Kidney (tissue), 14 donors: ENCODE measurements around the gene SPNS2. TPM values are rescaled to one million over a fixed set of nuclear protein-coding genes. Genes with fewer than 3 reads are reported as not detected.

Experiments used
- DNase-seq, 5 donors: peaks; one replicate each; pipeline ENCODE4 v3.0.0-alpha.2; 2013 to 2020
- FAIRE-seq: peaks from 2 replicates; lab custom pipeline; 2012; peaks lifted over from hg19 to GRCh38; lab: Jason Lieb, UNC
- H3K27ac ChIP-seq, 2 donors: one replicate each; pipeline ENCODE4 v1.7.0; 2013; ENCODE audit warnings: low read depth in 2 of 2, low read length in 2 of 2, inconsistent platforms in 1 of 2
- H3K27me3 ChIP-seq: one replicate; pipeline ENCODE4 v1.7.1; 2013; ENCODE audit warnings: low read length, inconsistent platforms; ENCODE audit not compliant: control insufficient read depth, insufficient read depth
- H3K36me3 ChIP-seq, 3 donors: one replicate each; pipeline versions ENCODE4 v1.7.0 to v1.7.1; 2013; ENCODE audit warnings: low read length in 3 of 3, control low read depth in 1 of 3, inconsistent platforms in 1 of 3; ENCODE audit not compliant: insufficient read depth in 3 of 3, control insufficient read depth in 2 of 3
- H3K4me1 ChIP-seq, 3 donors: one replicate each; pipeline versions ENCODE4 v1.7.0 to v1.7.1; 2013; ENCODE audit warnings: low read length in 3 of 3, inconsistent platforms in 1 of 3, low read depth in 1 of 3; ENCODE audit not compliant: control insufficient read depth in 2 of 3, insufficient read depth in 2 of 3
- H3K4me3 ChIP-seq, 3 donors: one replicate each; pipeline versions ENCODE4 v1.7.0 to v1.8.1; 2013; ENCODE audit warnings: low read length in 3 of 3, control low read depth in 1 of 3, inconsistent platforms in 1 of 3
- H3K9ac ChIP-seq, 3 donors: one replicate each; pipeline versions ENCODE4 v1.7.0 to v1.7.1; 2013; ENCODE audit warnings: low read length in 3 of 3, control low read depth in 1 of 3, inconsistent platforms in 1 of 3
- H3K9me3 ChIP-seq, 3 donors: one replicate each; pipeline versions ENCODE4 v1.7.0 to v1.7.1; 2013; ENCODE audit warnings: low read length in 3 of 3, control low read depth in 1 of 3, inconsistent platforms in 1 of 3; ENCODE audit not compliant: control insufficient read depth in 2 of 3, insufficient read depth in 1 of 3
- CTCF ChIP-seq: IDR thresholded peaks from 3 replicates; pipeline ENCODE4 v1.5.1; 2012; ENCODE audit warnings: mild to moderate bottlenecking, moderate library complexity, borderline replicate concordance; ENCODE audit not compliant: insufficient read depth; ENCODE audit errors: extremely low read depth
- intact Hi-C: fragments of 100-400 bp; cut with DNase I; formaldehyde crosslinking; loops from one replicate; pipeline ENCODE4 v1.11.1; 2022
- polyA plus RNA-seq: library from polyadenylated mRNA; stranded (reverse); fragments of 350-450 nt; fragmentation: Illumina TruSeq; extraction: RNeasy Lipid Tissue Mini Kit (QIAGEN cat#74804); gene quantifications from one replicate; pipeline ENCODE4 v1.2.3, GENCODE V29; 2014; ENCODE audit warnings: low read depth, low replicate concordance; ENCODE audit not compliant: insufficient read depth
- total RNA-seq: library from RNA; stranded (reverse); fragmentation: NEBNext Ultra II Directional; extraction: Animal tissue kit (Norgen Biotek cat#: 25700); gene quantifications from one replicate; pipeline ENCODE4 v1.2.1, GENCODE V29; 2021
- donor health status: control.
- donor health status: control.
- donor health status: control.
- donor health status: control.
- donor health status: control.
- donor health status: DM: yes; HTN: yes; CAD: no.
- donor health status: Normal renal cell carcinoma (clear cell type).

SPNS2 gene
- total and polyA plus RNA-seq, 2 donors from 2014 or later = 60.5 to 75.1 TPM

- DNase-seq = no peak
- Histone ChIP-seq H3K9me3 (no peaks in the 10 kb centered on the region), H3K27me3 (no peaks in the 10 kb centered on the region), H3K36me3 (no peaks in the 10 kb centered on the region), H3K4me1 (peaks cover 0 to 44% (median 33%) of the 10 kb centered on the region in 3 donors), H3K9ac (no peak overlapping the region), H3K27ac (peak overlapping the region; percentile 9 to 28), H3K4me3 (no peak overlapping the region)
- no peak for TF ChIP-seq CTCF
- no peak for FAIRE-seq
- intact Hi-C loops = no loop called here
Observed at GRCh38 chr17:4507361-4508111, 8.9 kb downstream of the SPNS2 start.

- H3K27ac ChIP-seq = peak overlapping the region in 1 of 2 donors; percentile 24
- peaks cover 0 to 44% (median 33%) of the 10 kb centered on the region in 3 donors for H3K4me1 ChIP-seq
- H3K9me3 ChIP-seq = no peaks in the 10 kb centered on the region
- H3K36me3 ChIP-seq = no peaks in the 10 kb centered on the region
- intact Hi-C loops = no loop called here
- H3K4me3 ChIP-seq = no peak overlapping the region
- DNase-seq (no peak), FAIRE-seq (no peak)
- no peak overlapping the region for H3K9ac ChIP-seq
- H3K27me3 ChIP-seq = no peaks in the 10 kb centered on the region
- TF ChIP-seq CTCF = no peak
Observed at GRCh38 chr17:4508207-4508606, 9.5 kb downstream of the SPNS2 start.

DNA sequence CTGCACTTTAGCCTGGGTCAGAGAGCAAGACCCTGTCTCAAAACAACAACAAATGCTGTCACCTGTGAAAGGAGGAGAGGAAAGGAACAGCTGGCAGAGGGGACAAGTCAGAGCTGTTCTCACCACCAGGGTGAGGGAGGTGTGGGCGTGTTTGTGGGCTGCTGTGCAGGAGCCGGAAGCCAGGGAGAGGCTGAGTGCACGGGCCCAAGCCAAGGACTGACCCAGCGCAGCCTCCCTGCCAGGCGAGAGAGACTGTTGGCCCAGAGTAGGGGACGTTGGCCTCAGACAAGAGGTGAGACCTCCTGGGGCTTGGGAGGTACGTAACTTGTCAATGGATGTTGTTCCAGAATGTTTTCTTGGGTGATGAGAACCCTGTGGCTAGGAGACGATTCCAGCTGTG, 10.7 kb downstream of the SPNS2 start:
- intact Hi-C loops = no loop called here
- FAIRE-seq = no peak
- no peak for DNase-seq

More for the DNA sequence above, 10.7 kb downstream of the SPNS2 start:
- H3K4me1 ChIP-seq = peaks cover 0 to 47% (median 39%) of the 10 kb centered on the region in 3 donors
- H3K9me3 ChIP-seq = no peaks in the 10 kb centered on the region
- no peaks in the 10 kb centered on the region for H3K27me3 ChIP-seq
- H3K27ac ChIP-seq = peak overlapping the region; percentile 32 to 57
- no peaks in the 10 kb centered on the region for H3K36me3 ChIP-seq
- H3K4me3 ChIP-seq = no peak overlapping the region
- TF ChIP-seq CTCF = no peak
- peak overlapping the region in 1 of 3 donors; percentile 7 for H3K9ac ChIP-seq
